ENCODE measurements around the gene ZDHHC24.
"Not testable (repeated sequence)": the region's sequence is repeated elsewhere in the genome, so short reads cannot be mapped to it uniquely, and the experiment has no call there.

Gene ZDHHC24, protein sequence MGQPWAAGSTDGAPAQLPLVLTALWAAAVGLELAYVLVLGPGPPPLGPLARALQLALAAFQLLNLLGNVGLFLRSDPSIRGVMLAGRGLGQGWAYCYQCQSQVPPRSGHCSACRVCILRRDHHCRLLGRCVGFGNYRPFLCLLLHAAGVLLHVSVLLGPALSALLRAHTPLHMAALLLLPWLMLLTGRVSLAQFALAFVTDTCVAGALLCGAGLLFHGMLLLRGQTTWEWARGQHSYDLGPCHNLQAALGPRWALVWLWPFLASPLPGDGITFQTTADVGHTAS

DNA sequence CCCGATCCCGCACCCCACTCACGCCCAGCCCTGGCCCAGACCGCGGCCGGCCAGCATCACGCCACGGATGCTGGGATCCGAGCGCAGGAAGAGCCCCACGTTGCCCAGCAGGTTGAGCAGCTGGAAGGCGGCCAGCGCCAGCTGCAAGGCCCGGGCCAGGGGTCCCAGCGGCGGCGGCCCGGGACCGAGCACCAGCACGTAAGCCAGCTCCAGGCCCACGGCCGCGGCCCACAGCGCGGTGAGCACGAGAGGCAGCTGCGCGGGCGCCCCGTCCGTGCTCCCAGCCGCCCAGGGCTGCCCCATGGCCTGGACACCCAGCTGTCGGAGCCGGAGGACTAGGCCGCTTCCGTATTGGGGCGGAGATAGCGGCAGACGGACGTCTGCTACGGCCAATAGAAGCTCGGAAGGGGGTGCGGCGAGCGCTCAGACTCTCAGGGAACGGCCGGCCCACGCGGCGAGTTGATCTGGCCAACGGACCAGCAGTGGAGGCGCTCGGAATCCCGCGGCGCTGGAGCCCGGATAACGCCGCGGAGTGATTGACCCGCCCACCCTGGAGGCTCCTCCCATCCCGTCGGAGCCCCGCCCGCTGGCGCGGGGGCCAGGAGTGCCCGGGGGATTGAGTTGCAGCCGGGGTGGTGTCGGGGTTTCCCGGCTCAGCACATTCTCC is at the start of gene ZDHHC24:
Gene ZDHHC24, minus strand, starts transcription at position 348 of the 667 bp plus-strand sequence. Its CDS starts 45 bp downstream, at position 303.
- peak within 1 kb of the TSS; percentile 92 for H3K27ac Mint-ChIP-seq

DNA sequence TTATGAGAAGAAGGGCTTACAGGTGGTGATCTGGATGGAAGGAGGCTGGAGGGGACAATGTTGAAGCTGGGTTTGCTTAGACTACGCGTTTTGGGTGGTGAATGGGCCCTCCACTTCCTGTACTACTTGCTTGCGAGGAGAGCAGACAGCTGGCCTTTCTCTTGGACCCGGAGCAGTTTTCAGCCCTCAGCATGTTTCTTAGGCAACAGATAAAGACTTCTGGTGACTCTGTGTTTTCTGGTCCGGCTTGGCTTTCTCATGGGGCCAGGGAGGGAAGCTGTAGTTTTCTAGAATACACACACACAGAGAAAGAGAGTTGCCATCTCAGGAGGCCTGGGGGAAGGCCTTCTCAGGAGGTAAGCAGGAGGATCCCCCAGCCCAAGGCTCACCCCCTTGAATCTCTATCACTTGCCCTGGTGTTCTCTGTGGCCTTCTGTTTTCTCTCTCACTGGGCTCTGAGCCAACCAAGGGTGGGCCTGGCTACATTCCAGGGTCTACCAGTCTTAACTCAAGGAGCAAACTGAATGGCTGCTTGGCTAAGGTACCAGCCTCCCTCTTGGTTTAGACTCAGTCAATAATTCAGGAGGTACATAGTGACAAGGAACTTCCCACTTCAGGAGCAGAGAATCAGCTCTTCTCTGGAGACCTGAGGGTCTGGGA is 49.5 kb upstream of the ZDHHC24 start:
- H3K4me3 Mint-ChIP-seq: peak overlapping the region; percentile 78
- H3K36me3 Mint-ChIP-seq: no peaks in the 10 kb centered on the region
- peaks cover 38% of the 10 kb centered on the region for H3K4me1 Mint-ChIP-seq
- H3K27ac Mint-ChIP-seq: peak overlapping the region; percentile 84
- H3K9me3 Mint-ChIP-seq: no peaks in the 10 kb centered on the region
- no peaks in the 10 kb centered on the region for H3K27me3 Mint-ChIP-seq

More for the DNA sequence above, at the start of gene ZDHHC24:
- H3K9me3 Mint-ChIP-seq: no peaks in the 10 kb centered on the region
- H3K4me1 Mint-ChIP-seq: peaks cover 44% of the 10 kb centered on the region
- H3K27me3 Mint-ChIP-seq: no peaks in the 10 kb centered on the region
- peaks cover 3% of the 10 kb centered on the region for H3K36me3 Mint-ChIP-seq
- peak within 1 kb of the TSS; percentile 87 for H3K4me3 Mint-ChIP-seq

DNA sequence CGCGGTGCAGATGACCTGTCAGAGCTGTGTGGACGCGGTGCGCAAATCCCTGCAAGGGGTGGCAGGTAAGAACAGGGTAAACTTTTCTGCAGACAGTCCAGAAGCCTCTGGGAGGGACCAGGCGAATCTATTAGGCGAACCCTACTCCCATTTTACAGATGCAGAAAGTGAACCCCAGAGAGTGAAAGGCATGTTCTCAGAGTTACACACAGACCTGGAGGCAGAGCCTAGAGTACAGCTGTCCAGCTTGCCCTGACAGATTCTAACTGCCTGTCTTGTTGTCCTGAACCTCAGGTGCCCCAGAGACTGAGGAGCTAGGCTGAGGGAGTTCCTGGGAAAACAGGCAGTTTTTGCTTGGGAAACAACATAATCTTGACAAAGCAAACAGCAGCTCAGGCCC is 47.8 kb upstream of the ZDHHC24 start:
- Mint-ChIP-seq H3K27me3 (no peaks in the 10 kb centered on the region), H3K4me3 (peak overlapping the region; percentile 100), H3K9me3 (no peaks in the 10 kb centered on the region), H3K36me3 (no peaks in the 10 kb centered on the region), H3K27ac (no peak overlapping the region), H3K4me1 (peaks cover 38% of the 10 kb centered on the region)

DNA sequence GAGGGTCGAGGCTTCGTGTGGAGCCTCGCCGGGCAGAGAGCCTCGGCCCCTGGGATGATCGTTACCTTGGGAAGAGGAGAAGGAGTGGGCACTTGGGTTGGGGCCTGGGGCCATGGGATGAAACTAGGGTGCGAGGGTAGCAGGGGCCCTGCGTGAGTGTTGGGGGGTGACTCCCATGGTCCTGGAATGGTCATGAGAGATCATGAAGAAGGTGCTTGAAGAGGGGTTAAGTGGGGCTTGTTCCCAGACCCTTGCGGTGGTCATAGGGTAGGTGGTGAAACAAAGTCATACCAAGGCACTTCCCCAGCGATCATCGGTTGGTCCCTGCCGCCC is 47.4 kb upstream of the ZDHHC24 start:
- Mint-ChIP-seq H3K4me1 (peaks cover 38% of the 10 kb centered on the region), H3K27me3 (no peaks in the 10 kb centered on the region), H3K9me3 (no peaks in the 10 kb centered on the region), H3K27ac (peak overlapping the region; percentile 100), H3K36me3 (no peaks in the 10 kb centered on the region), H3K4me3 (peak overlapping the region; percentile 100)

DNA sequence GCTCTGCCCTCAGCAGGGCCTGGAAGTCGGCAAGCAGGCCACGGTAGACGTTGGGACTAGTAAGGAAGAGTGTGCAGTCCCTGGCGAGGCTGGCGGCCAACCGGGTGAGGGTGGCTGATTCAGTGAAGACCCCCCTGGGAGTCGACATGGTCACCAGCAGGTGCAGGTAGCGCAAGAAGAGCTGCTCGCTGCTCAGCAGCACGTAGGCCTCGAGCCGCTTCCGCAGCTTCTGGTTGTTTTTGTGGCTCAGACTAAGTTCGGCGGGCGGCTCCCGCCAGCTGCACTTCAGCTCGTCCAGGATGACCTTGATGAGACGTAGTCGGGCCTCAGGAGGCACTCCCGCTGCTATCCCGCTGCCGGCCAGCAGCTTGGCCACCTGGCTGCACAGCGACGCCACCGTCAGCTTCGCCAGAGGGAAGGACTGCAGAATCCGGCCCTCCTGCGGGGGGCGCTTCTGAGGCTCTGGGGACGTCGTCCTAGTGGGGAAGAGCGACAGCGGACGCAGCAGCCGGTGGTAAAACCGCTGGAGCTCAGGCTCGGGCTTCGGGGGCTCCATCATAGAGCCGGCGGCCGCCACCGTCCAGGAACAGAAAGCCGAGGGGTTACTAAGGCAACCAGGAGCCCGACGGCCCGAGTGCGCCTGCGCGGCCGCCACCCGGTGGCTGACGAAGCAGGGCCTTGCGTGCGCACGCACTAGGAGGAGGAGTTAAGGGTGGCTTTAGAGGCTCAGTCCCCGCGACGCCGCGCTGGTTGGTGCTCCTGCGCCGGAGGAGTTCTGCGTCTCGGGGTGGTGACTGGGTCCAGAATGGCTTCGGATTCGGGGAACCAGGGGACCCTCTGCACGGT is 46.8 kb upstream of the ZDHHC24 start, which contains the start of the genes CCDC87 and CCS:
Gene CCDC87, minus strand, starts transcription at position 607 of the 846 bp plus-strand sequence. Its CDS starts 48 bp downstream, at position 559.
Gene CCS, plus strand, starts transcription at position 729 of the 846 bp plus-strand sequence. Its CDS starts 77 bp downstream, at position 806.
- H3K9me3 Mint-ChIP-seq: no peaks in the 10 kb centered on the region
- H3K27me3 Mint-ChIP-seq: no peaks in the 10 kb centered on the region
- H3K36me3 Mint-ChIP-seq: no peaks in the 10 kb centered on the region
- peak within 1 kb of the TSS; percentile 100 for H3K4me3 Mint-ChIP-seq
- H3K4me1 Mint-ChIP-seq: peaks cover 38% of the 10 kb centered on the region
- peak within 1 kb of the TSS; percentile 100 for H3K27ac Mint-ChIP-seq

DNA sequence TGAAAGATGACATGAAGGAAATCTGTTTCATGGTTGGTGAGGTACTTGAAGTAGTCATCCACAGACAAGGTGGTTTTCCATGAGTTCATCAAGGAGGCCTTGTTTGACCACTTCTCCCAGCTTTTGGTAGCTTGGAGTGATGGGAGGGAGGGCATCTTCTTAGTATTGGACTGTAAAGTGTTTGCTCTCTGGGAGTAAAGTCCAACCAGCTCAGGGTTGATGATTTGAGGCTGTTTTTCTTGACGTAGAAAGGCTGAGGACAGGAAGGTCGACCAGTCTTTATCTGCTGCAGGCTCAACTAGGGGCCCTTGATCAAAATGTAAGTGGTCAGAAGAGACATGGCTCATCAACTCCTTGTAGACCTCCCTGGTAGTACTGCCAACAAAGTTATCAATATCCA is 45.3 kb upstream of the ZDHHC24 start:
- Mint-ChIP-seq H3K9me3 (no peaks in the 10 kb centered on the region), H3K27ac (no peak overlapping the region), H3K27me3 (no peaks in the 10 kb centered on the region), H3K4me3 (no peak overlapping the region), H3K36me3 (no peaks in the 10 kb centered on the region), H3K4me1 (peaks cover 33% of the 10 kb centered on the region)

GRCh38 chr11:66589996-66590675 is 44.3 kb upstream of the ZDHHC24 start:
- H3K36me3 Mint-ChIP-seq: no peaks in the 10 kb centered on the region
- H3K4me1 Mint-ChIP-seq: peaks cover 23% of the 10 kb centered on the region
- H3K27me3 Mint-ChIP-seq: no peaks in the 10 kb centered on the region
- no peak overlapping the region for H3K27ac Mint-ChIP-seq
- H3K4me3 Mint-ChIP-seq: no peak overlapping the region
- H3K9me3 Mint-ChIP-seq: no peaks in the 10 kb centered on the region

DNA sequence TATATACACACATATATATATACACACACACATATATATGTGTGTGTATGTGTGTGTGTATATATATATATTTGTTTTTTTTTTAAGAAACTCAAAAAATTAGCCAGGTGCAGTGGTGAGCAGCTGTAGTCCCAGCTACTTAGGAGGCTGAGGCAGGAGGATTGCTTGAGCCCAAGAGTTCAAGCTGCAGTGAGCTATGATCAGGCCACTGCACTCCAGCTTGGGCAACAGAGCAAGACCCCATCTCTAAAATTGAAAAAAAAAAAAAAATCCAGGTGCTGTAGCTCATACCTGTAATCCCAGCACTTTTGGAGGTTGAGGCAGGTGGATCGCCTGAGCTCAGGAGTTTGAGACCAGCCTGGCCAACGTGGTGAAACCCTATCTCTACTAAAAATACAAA is 43.5 kb upstream of the ZDHHC24 start:
- not testable (repeated sequence) for H3K27me3 Mint-ChIP-seq, H3K36me3 Mint-ChIP-seq, H3K9me3 Mint-ChIP-seq, H3K27ac Mint-ChIP-seq, H3K4me3 Mint-ChIP-seq
- peaks cover 15% of the 10 kb centered on the region for H3K4me1 Mint-ChIP-seq

- H3K4me3 Mint-ChIP-seq: no peak overlapping the region
- H3K36me3 Mint-ChIP-seq: peaks cover 1% of the 10 kb centered on the region
- H3K27ac Mint-ChIP-seq: no peak overlapping the region
- H3K4me1 Mint-ChIP-seq: peaks cover under 1% of the 10 kb centered on the region
- no peaks in the 10 kb centered on the region for H3K27me3 Mint-ChIP-seq
- no peaks in the 10 kb centered on the region for H3K9me3 Mint-ChIP-seq
These were observed 40.3 kb upstream of the ZDHHC24 start for GRCh38 chr11:66586136-66586535.

- not testable (repeated sequence) for H3K4me3 Mint-ChIP-seq, H3K9me3 Mint-ChIP-seq, H3K27me3 Mint-ChIP-seq, H3K4me1 Mint-ChIP-seq, H3K36me3 Mint-ChIP-seq
- H3K27ac Mint-ChIP-seq: peak overlapping the region; percentile 35
These were observed 39.6 kb upstream of the ZDHHC24 start for GRCh38 chr11:66585447-66585846.

DNA sequence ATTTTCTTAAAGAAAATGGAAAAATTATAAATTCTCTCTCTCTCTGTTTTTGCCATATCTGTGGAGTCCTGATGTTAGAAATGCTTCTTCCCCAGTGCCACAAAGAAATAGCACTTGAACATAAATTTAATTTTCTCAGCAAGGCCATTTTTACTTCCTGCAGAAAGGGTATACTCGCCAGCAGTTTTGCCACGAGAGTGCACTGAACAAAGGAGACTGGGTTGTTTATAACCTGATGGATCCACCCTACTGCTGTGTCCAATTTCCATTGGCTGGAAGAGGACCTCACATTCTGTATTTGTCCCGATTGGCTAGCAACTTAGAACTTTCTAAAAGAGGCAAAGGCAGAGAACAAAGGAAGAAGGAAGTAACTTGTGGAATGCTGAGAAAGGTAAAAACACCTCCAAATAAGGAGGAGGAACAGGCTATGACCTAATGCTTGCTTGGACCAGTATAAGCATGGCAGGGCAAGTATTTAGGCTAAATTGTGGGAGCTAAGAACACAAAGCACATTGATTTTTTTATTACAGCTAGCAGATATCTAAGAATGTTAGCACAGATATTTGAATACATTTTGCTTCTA is 36.8 kb upstream of the ZDHHC24 start:
- H3K4me3 Mint-ChIP-seq, H3K27ac Mint-ChIP-seq, H3K9me3 Mint-ChIP-seq, H3K36me3 Mint-ChIP-seq, H3K27me3 Mint-ChIP-seq: not testable (repeated sequence)
- H3K4me1 Mint-ChIP-seq: peaks cover 22% of the 10 kb centered on the region

- peaks cover 1% of the 10 kb centered on the region for H3K27me3 Mint-ChIP-seq
- no peak overlapping the region for H3K4me3 Mint-ChIP-seq
- peaks cover 1% of the 10 kb centered on the region for H3K36me3 Mint-ChIP-seq
- H3K9me3 Mint-ChIP-seq: no peaks in the 10 kb centered on the region
- no peak overlapping the region for H3K27ac Mint-ChIP-seq
- H3K4me1 Mint-ChIP-seq: peaks cover 22% of the 10 kb centered on the region
These were observed 35.4 kb upstream of the ZDHHC24 start for GRCh38 chr11:66581261-66581660.

- H3K27ac Mint-ChIP-seq: no peak overlapping the region
- H3K4me3 Mint-ChIP-seq: no peak overlapping the region
- peaks cover 1% of the 10 kb centered on the region for H3K27me3 Mint-ChIP-seq
- no peaks in the 10 kb centered on the region for H3K9me3 Mint-ChIP-seq
- H3K36me3 Mint-ChIP-seq: peaks cover 1% of the 10 kb centered on the region
- peaks cover 22% of the 10 kb centered on the region for H3K4me1 Mint-ChIP-seq
These were observed 35.0 kb upstream of the ZDHHC24 start for GRCh38 chr11:66580803-66581202.

GRCh38 chr11:66579017-66579606 is 33.3 kb upstream of the ZDHHC24 start:
- Mint-ChIP-seq H3K27ac (no peak overlapping the region), H3K4me1 (peaks cover 22% of the 10 kb centered on the region), H3K36me3 (peaks cover 1% of the 10 kb centered on the region), H3K27me3 (peaks cover 2% of the 10 kb centered on the region), H3K9me3 (no peaks in the 10 kb centered on the region), H3K4me3 (peak overlapping the region; percentile 42)
